HCT116 (cell line): Measurements from ENCODE around the gene DUOXA1. TPM values are rescaled to one million over a fixed set of nuclear protein-coding genes. Genes with fewer than 3 reads are reported as not detected.

Experiments
- ATAC-seq: fragments of 200-7000 bp; cut with Tn5 transposase; 2 replicates; pipeline ENCODE4 v1.9.1; 2020; ENCODE audit warnings: mild to moderate bottlenecking, moderate library complexity
- BruUV-seq: library from RNA; stranded (reverse); fragments of 400-500 nt; replicated peaks from 2 replicates; lab custom pipeline; 2021; lab: Mats Ljungman, UMichigan
- CTCF ChIA-PET: fragments of 300-600 bp; sonication (Branson Sonifier 250); formaldehyde crosslinking; loops from one replicate; lab custom pipeline; 2021; ENCODE audit warnings: antibody characterized with exemption; lab: Charles Lee
- POLR2A ChIA-PET: fragments of 300-600, 350-600 bp; sonication (Branson Sonifier 250); formaldehyde crosslinking; loops from one replicate; lab custom pipeline; 2021; ENCODE audit warnings: antibody characterized with exemption; lab: Charles Lee
- RAD21 ChIA-PET, 2 experiments: fragments of 300-600 bp; sonication (Branson Sonifier 250); formaldehyde crosslinking; loops; one replicate each; lab custom pipeline; 2023; ENCODE audit warnings: low total read pairs in 2 of 2; ENCODE audit not compliant: uncharacterized antibody in 2 of 2, unreplicated experiment in 2 of 2, low non-redundant PET in 1 of 2; lab: Charles Lee
- DNase-seq: peaks from one replicate; pipeline ENCODE4 v3.0.0-alpha.2; 2010; ENCODE audit warnings: low read depth, low spot score
- H2AFZ ChIP-seq: fragments of 200-600 bp; shearing (Covaris generic), sonication (generic); 2 replicates; pipeline ENCODE4 v1.6.1; 2017; ENCODE audit warnings: low read depth, mixed run types, mixed read lengths, antibody characterized with exemption, low read length; ENCODE audit not compliant: poor library complexity, severe bottlenecking
- H3K27ac ChIP-seq: 2 replicates; pipeline ENCODE4 v1.5.1; 2012; ENCODE audit warnings: low read depth, low read length
- H3K27me3 ChIP-seq: fragments of 200-600 bp; sonication (generic); 2 replicates; pipeline ENCODE4 v1.6.1; 2016; ENCODE audit warnings: mixed run types, low read length, mixed read lengths; ENCODE audit not compliant: insufficient read depth
- H3K36me3 ChIP-seq, 2 experiments: fragments of 200-500 bp in 1 of 2; fragments of 200-600 bp in 1 of 2; sonication (Bioruptor generic) in 1 of 2; sonication (generic) in 1 of 2; 2 replicates each; pipeline versions ENCODE4 v1.5.1 to v1.6.1; 2014 to 2016; ENCODE audit warnings: low read length in 2 of 2, inconsistent platforms in 1 of 2, mixed read lengths in 1 of 2, mixed run types in 1 of 2; ENCODE audit not compliant: insufficient read depth in 2 of 2, control insufficient read depth in 1 of 2
- H3K4me1 ChIP-seq, 2 experiments: fragments of 200-600 bp in 1 of 2; sonication (generic) in 1 of 2; 2 replicates each; pipeline versions ENCODE4 v1.5.1 to v1.6.1; 2012 to 2017; ENCODE audit warnings: low read length in 2 of 2, inconsistent platforms in 1 of 2, mild to moderate bottlenecking in 1 of 2, mixed read lengths in 1 of 2, mixed run types in 1 of 2, moderate library complexity in 1 of 2; ENCODE audit not compliant: insufficient read depth in 2 of 2, control insufficient read depth in 1 of 2
- H3K4me2 ChIP-seq: fragments of 200-600 bp; sonication (generic); 2 replicates; pipeline ENCODE4 v1.6.1; 2017; ENCODE audit warnings: mixed run types, low read length, mixed read lengths
- H3K4me3 ChIP-seq, 2 experiments: fragments of 200-600 bp in 1 of 2; sonication (generic) in 1 of 2; replicated peaks in 1 of 2; 2 replicates each; pipeline ENCODE4 v1.5.1; 2011 to 2016; ENCODE audit warnings: low read length in 2 of 2, control low read depth in 1 of 2, low read depth in 1 of 2, mild to moderate bottlenecking in 1 of 2, mixed read lengths in 1 of 2, mixed run types in 1 of 2
- H3K79me2 ChIP-seq: fragments of 200-600 bp; sonication (generic); 2 replicates; pipeline ENCODE4 v1.6.1; 2017; ENCODE audit warnings: mild to moderate bottlenecking, mixed run types, low read length, moderate library complexity, mixed read lengths; ENCODE audit not compliant: insufficient read depth
- H3K9ac ChIP-seq: fragments of 200-600 bp; sonication (generic); 2 replicates; pipeline ENCODE4 v1.6.1; 2016; ENCODE audit warnings: low read length, mixed read lengths
- H3K9me2 ChIP-seq: fragments of 200-600 bp; sonication (generic), shearing (Covaris generic); 2 replicates; pipeline ENCODE4 v1.6.1; 2017; ENCODE audit warnings: mixed run types, mild to moderate bottlenecking, moderate library complexity; ENCODE audit not compliant: insufficient read depth
- H3K9me3 ChIP-seq, 2 experiments: fragments of 200-500 bp in 1 of 2; fragments of 200-600 bp in 1 of 2; sonication (Bioruptor generic) in 1 of 2; sonication (generic) in 1 of 2; 2 replicates each; pipeline ENCODE4 v1.6.1; 2014 to 2017; ENCODE audit warnings: low read length in 2 of 2, mixed read lengths in 2 of 2, inconsistent platforms in 1 of 2, low read depth in 1 of 2, mild to moderate bottlenecking in 1 of 2, mixed run types in 1 of 2, moderate library complexity in 1 of 2; ENCODE audit not compliant: control insufficient read depth in 1 of 2, insufficient read depth in 1 of 2
- H4K20me1 ChIP-seq: fragments of 200-600 bp; sonication (generic), shearing (Covaris generic); 2 replicates; pipeline ENCODE4 v1.6.1; 2017; ENCODE audit warnings: mixed run types, mild to moderate bottlenecking, moderate library complexity; ENCODE audit not compliant: insufficient read depth
- ATF3 ChIP-seq: IDR thresholded peaks from 2 replicates; pipeline ENCODE4 v1.6.1; 2012
- CEBPB ChIP-seq: IDR thresholded peaks from 2 replicates; pipeline ENCODE4 v1.6.1; 2012; ENCODE audit warnings: low read depth
- CTCF ChIP-seq, 3 experiments: fragments of 200-600 bp in 1 of 3; sonication (generic) in 1 of 3; IDR thresholded peaks in 2 of 3; conservative IDR thresholded peaks in 1 of 3; 2 replicates each; pipeline ENCODE4 v1.5.1; 2012 to 2017; ENCODE audit warnings: low read depth in 2 of 3, low read length in 2 of 3, antibody characterized with exemption in 1 of 3, borderline replicate concordance in 1 of 3, control low read depth in 1 of 3, mild to moderate bottlenecking in 1 of 3, mixed read lengths in 1 of 3, mixed run types in 1 of 3, moderate library complexity in 1 of 3; ENCODE audit not compliant: insufficient read depth in 1 of 3
- EGR1 ChIP-seq: IDR thresholded peaks from 2 replicates; pipeline ENCODE4 v1.6.1; 2012; ENCODE audit warnings: low read depth
- ELF1 ChIP-seq: IDR thresholded peaks from 2 replicates; pipeline ENCODE4 v1.6.1; 2012; ENCODE audit warnings: low read depth, borderline replicate concordance
- EZH2 ChIP-seq: fragments of 200-600 bp; sonication (generic); IDR thresholded peaks from 2 replicates; pipeline ENCODE4 v1.6.1; 2017; ENCODE audit warnings: antibody characterized with exemption, mixed run types
- EZH2phosphoT487 ChIP-seq: fragments of 200-600 bp; IDR thresholded peaks from 2 replicates; pipeline ENCODE4 v1.6.1; 2018; ENCODE audit warnings: antibody characterized with exemption, borderline replicate concordance
- FOSL1 ChIP-seq: IDR thresholded peaks from 2 replicates; pipeline ENCODE4 v1.6.1; 2012; ENCODE audit warnings: low read depth
- JUND ChIP-seq: IDR thresholded peaks from 2 replicates; pipeline ENCODE4 v1.6.1; 2012
- POLR2A ChIP-seq: IDR thresholded peaks from 2 replicates; pipeline ENCODE4 v1.7.0; 2011; ENCODE audit warnings: borderline replicate concordance; ENCODE audit not compliant: insufficient read depth, insufficient read length; ENCODE audit errors: extremely low read depth
- POLR2AphosphoS5 ChIP-seq: IDR thresholded peaks from 2 replicates; pipeline ENCODE4 v1.6.1; 2011; ENCODE audit warnings: mild to moderate bottlenecking, low read depth, low read length, moderate library complexity
- RAD21 ChIP-seq: IDR thresholded peaks from 2 replicates; pipeline ENCODE4 v1.6.1; 2012; ENCODE audit warnings: low read depth, mild to moderate bottlenecking
- SIN3A ChIP-seq: IDR thresholded peaks from 2 replicates; pipeline ENCODE4 v1.6.1; 2012; ENCODE audit warnings: low read depth
- SP1 ChIP-seq: IDR thresholded peaks from 2 replicates; pipeline ENCODE4 v1.6.1; 2012; ENCODE audit warnings: low read depth
- ZFX ChIP-seq: fragments of 450-650 bp; IDR thresholded peaks from 2 replicates; pipeline ENCODE4 v1.6.1; 2017
- intact Hi-C: fragments of 100-400 bp; cut with micrococcal nuclease; formaldehyde crosslinking; loops from 2 replicates; pipeline ENCODE4 v1.10.0; 2022
- total RNA-seq: library from RNA; stranded (reverse); gene quantifications from one replicate; pipeline ENCODE4 v1.2.1, GENCODE V29; 2021; ENCODE audit not compliant: unreplicated experiment
- TF ChIP-seq, protein P1 (sequence below): IDR thresholded peaks from 2 replicates; pipeline ENCODE4 v1.6.1; 2012
- TF ChIP-seq, protein P2 (sequence below): IDR thresholded peaks from 2 replicates; pipeline ENCODE4 v1.6.1; 2011; ENCODE audit warnings: mild to moderate bottlenecking, low read length, moderate library complexity; ENCODE audit not compliant: insufficient replicate concordance; ENCODE audit errors: extremely low read depth

Gene DUOXA1
- total RNA-seq, 1 experiment from 2014 or later, result 2.3 TPM

- TF ChIP-seq EZH2, result no peak
- TF ChIP-seq CEBPB, result no peak
- TF ChIP-seq POLR2AphosphoS5, result no peak
- no peak for TF ChIP-seq SIN3A
- TF ChIP-seq POLR2A, result no peak
- no peak for TF ChIP-seq ATF3
- no peak for TF ChIP-seq SP1
- no peak for TF ChIP-seq RAD21
- TF ChIP-seq EGR1, result no peak
- TF ChIP-seq, protein P1, sequence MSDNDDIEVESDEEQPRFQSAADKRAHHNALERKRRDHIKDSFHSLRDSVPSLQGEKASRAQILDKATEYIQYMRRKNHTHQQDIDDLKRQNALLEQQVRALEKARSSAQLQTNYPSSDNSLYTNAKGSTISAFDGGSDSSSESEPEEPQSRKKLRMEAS, result no peak
- TF ChIP-seq FOSL1, result no peak
- no peak for TF ChIP-seq CTCF (IDR thresholded peaks at IDR 0.05 in 2 of 3, conservative IDR thresholded peaks at IDR 0.05 in 1 of 3; ENCODE audit: borderline replicate concordance in 1 of 3, insufficient read depth in 1 of 3, low read depth in 2 of 3, low read length in 2 of 3)
- TF ChIP-seq, protein P2, sequence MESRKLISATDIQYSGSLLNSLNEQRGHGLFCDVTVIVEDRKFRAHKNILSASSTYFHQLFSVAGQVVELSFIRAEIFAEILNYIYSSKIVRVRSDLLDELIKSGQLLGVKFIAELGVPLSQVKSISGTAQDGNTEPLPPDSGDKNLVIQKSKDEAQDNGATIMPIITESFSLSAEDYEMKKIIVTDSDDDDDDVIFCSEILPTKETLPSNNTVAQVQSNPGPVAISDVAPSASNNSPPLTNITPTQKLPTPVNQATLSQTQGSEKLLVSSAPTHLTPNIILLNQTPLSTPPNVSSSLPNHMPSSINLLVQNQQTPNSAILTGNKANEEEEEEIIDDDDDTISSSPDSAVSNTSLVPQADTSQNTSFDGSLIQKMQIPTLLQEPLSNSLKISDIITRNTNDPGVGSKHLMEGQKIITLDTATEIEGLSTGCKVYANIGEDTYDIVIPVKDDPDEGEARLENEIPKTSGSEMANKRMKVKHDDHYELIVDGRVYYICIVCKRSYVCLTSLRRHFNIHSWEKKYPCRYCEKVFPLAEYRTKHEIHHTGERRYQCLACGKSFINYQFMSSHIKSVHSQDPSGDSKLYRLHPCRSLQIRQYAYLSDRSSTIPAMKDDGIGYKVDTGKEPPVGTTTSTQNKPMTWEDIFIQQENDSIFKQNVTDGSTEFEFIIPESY, result no peak
- TF ChIP-seq ZFX, result no peak
- TF ChIP-seq JUND, result no peak
- no peak for TF ChIP-seq ELF1
- no peak for TF ChIP-seq EZH2phosphoT487
- H3K4me3 ChIP-seq, result no peak overlapping the region
- BruUV-seq, result no TSS peak
- no peaks in the 10 kb centered on the region for H3K9me3 ChIP-seq
- H3K27me3 ChIP-seq, result no peaks in the 10 kb centered on the region
- H3K9ac ChIP-seq, result no peak overlapping the region
- H2AFZ ChIP-seq, result no peak overlapping the region
- ATAC-seq (no peak), DNase-seq (no peak)
- H3K4me2 ChIP-seq, result no peak overlapping the region
- ChIA-PET RAD21 (no interaction called here), CTCF (no interaction called here), POLR2A (no interaction called here)
- H3K9me2 ChIP-seq, result no peaks in the 10 kb centered on the region
- intact Hi-C loops, result no loop called here
- 0 out of 4 replicates have a peak, but pooled peaks cover 0 to 2% of the 10 kb centered on the region in 2 experiments for H3K36me3 ChIP-seq
- no peak overlapping the region for H3K27ac ChIP-seq
- no peaks in the 10 kb centered on the region for H3K79me2 ChIP-seq
- H3K4me1 ChIP-seq, result peaks cover 0 to 4% of the 10 kb centered on the region in 2 experiments; a peak in 1 of 4 replicates
- H4K20me1 ChIP-seq, result no peaks in the 10 kb centered on the region
Measured at GRCh38 chr15:45144775-45145174, 15.1 kb upstream of the DUOXA1 start.
